Measurements from ENCODE around the gene TGM2. TPM values are rescaled to one million over a fixed set of nuclear protein-coding genes. Genes with fewer than 3 reads are reported as not detected.

Gene TGM2
- total RNA-seq, 1 experiment from 2014 or later: 178 TPM

GRCh38 chr20:38166703-38167233 lies 1.7 kb upstream of the TGM2 start:
- in situ Hi-C loops (cut with HindIII; ENCODE audit: low pct_unique_long_range_greater_than_20kb, low sequenced_read_pairs): no loop called here

DNA sequence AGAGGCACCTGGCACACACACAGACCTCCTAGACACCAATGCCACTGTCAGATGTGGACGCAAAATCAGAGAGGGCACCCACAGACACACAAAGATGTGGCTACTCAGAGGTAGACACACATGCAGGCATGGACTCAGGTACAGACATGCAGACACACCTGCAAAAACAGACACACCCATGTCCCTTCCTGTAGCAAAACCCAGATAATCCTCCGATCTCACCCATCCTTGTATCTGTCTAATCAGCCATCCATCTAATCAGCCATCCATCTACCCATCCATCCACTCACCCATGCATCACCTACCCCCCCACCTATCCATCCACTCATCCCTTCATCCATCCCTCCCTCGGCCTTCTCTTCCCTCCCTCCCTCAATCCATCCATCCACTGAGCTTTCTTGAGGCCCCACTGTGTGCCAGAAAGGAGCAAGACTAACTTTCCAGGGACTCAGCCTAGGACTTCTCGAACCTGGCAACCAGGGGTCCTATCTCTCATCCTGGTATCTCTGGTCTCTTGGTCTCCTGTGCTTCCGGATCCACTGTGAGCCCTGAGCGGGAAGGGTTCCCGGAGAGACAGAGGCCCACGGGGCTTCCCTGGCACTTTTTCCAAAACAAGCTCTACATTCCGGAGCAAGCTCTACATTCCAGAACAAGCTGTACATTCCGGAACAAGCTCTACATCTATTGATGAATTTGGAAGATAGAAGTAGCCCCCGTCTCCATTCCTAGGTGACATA lies 1.1 kb upstream of the TGM2 start:
- no peak for DNase-seq (ENCODE audit: low read depth)

More at GRCh38 chr20:38166703-38167233, 1.7 kb upstream of the TGM2 start:
- DNase-seq (ENCODE audit: low read depth): no peak

GRCh38 chr20:38164624-38165088 lies 414 bp downstream of the TGM2 start:
- in situ Hi-C loops (cut with HindIII; ENCODE audit: low pct_unique_long_range_greater_than_20kb, low sequenced_read_pairs): no loop called here
- DNase-seq (ENCODE audit: low read depth): peak; percentile 26

More for the DNA sequence above, 1.1 kb upstream of the TGM2 start:
- in situ Hi-C loops (cut with HindIII; ENCODE audit: low pct_unique_long_range_greater_than_20kb, low sequenced_read_pairs): no loop called here

DNA sequence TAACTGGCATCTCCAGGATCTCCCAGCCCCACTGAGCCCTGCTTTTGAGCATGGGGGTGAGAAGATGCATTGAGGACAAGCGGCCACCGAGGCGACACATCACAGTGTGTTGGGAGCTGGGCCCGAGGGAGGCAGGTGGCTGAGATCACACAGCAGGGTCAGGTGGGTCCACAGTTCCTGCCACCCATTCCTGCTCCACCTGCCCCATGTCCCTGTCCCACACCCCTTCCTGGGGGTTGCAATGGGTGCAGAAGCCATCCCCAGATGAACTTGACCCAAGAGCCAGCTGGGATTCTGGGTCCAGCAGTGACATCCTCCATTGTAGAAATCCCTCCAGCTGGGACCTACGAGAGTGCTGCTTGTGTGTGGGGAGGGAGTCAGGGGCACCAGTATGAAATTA lies 1.0 kb downstream of the TGM2 start:
- in situ Hi-C loops (cut with HindIII; ENCODE audit: low pct_unique_long_range_greater_than_20kb, low sequenced_read_pairs): no loop called here
- no peak for DNase-seq (ENCODE audit: low read depth)

DNA sequence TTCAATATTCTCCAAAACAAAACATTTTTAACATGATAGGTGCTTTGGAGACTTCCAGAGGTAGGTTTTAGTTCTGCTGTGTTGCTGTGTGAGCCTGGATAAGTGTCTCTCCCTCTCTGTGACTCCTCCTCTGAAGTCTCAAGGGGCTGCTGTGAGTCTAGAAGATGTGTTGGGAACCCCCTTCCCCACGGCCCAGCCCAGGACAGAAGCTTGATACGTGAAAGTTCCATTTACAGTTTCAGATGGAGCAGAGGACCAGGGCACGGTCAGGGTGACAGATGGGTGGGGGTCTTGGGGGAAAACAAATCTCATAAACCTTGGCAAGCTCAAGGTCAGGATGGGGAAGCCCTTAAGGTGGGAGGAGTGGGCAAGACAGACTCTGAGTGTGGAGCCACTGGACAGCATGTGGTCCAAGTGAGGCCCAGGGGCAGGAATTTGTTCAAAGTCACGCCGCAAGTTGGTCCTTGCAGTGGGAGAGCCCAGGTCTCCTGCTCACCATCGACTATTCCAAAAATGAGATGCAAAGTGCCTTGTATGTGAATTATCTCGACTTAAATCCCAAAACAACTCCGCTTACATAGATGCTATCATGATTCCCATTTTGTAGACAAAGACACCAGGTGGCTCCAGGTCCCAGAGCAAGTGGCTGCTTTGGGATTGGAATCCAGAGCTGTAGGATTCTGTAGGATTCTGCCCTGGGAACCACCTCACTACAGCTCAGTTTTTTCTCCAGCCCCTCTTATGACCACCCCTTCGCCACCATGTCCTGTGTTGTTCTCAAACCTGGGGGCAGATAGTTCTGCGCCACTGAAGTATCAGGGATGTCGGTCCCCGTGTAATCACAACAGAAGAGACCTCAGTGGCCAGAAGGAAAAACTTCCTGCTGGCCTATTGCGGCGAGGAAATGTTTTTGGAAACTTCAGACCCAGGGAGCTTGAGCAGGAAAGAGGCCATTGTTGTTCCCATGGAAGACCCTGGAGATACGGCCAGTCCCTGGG lies 1.9 kb downstream of the TGM2 start:
- DNase-seq (ENCODE audit: low read depth): no peak
- in situ Hi-C loops (cut with HindIII; ENCODE audit: low pct_unique_long_range_greater_than_20kb, low sequenced_read_pairs): no loop called here

DNA sequence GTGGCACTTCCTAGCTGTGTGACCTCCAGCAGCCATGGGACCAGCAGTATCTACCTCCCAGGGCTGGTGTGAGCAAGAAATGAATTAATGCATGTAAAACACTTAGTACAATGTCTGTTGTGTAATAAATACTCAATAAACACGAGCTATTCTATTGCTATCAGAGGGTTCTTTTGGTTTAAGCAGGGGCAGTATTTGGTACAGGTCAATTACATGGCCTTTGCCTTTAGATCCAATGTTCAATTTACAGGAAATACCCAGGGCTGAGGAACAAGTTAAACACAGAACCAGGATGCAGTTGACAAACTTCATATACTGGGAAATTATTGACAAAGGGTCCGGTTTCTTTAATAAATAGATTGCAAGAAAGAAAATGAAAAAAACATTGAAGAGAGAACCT lies 2.9 kb downstream of the TGM2 start:
- DNase-seq (ENCODE audit: low read depth): no peak
- in situ Hi-C loops (cut with HindIII; ENCODE audit: low pct_unique_long_range_greater_than_20kb, low sequenced_read_pairs): no loop called here

GRCh38 chr20:38161412-38161774 lies 3.7 kb downstream of the TGM2 start:
- in situ Hi-C loops (cut with HindIII; ENCODE audit: low pct_unique_long_range_greater_than_20kb, low sequenced_read_pairs): no loop called here
- no peak for DNase-seq (ENCODE audit: low read depth)

DNA sequence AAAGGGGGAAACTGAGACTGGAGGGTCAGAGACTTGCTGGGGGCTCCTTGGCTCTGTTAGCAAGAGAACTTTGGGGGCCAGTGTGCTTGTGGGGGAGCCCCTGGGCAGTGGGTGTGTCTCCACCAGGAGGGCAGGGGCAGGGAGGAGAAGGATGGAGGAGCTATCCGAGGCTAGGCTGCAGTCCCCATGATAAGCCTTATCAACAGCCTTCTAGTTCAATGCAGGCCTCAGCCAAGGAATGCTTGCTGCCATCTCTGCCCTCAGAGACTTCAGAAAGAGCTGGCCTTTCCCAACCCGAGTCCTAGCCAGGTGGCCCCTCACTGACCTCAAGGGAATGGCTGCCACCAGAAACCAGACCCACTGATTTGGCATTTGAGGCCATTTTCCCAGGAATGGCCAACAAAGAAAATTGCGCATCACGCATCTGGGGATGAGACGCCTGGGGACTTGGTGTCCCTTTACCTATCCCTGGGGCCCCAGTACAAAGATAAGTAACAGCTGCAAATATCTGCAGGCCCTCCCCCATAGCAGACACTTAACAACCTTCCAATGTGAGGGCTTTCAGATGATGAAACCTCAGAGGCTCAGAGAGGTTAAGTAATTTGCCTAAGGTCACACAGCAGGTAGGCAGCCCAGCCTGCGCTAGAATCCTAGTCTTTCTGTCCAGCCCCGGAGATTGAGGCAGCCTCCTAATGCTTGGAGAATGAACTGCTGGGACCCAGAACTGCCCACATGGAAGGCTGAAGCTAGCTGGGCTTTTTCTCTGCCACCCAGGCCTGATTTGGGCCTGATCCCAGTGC lies 4.9 kb downstream of the TGM2 start:
- in situ Hi-C loops (cut with HindIII; ENCODE audit: low pct_unique_long_range_greater_than_20kb, low sequenced_read_pairs): no loop called here
- DNase-seq (ENCODE audit: low read depth): no peak

- in situ Hi-C loops (cut with HindIII; ENCODE audit: low pct_unique_long_range_greater_than_20kb, low sequenced_read_pairs): no loop called here
- no peak for DNase-seq (ENCODE audit: low read depth)
Observed at GRCh38 chr20:38159566-38159956, 5.5 kb downstream of the TGM2 start.

DNA sequence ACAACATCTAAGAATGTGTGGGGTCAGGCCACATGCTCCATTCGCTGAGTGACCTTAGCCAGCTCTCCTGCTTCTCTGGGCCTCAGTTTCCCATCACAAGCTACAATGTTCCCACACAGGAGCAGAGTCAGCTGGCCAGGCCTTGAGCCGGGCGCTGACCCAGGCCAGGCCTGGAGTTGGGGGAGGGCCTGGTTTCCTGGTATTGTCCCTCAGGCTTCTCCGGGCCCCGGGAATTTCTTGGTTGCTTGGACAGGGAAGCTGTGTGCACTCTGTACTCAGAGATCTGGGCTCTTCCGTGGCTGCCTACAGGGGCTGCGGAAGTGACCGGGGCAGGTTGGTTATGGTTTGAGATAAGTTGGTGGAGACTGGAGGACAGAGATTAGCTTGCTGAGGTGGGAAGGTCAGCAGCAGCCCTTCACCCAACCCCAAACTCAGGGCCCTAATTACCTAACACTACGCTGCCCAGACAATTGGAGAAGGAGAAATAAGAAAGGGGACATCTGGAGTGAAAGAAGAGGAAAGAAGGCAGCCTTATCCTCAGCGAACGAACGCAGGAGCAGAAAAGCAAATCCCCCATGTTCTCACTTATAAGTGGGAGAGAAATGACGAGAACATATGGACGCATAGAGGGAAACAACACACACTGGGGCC lies 6.2 kb downstream of the TGM2 start:
- DNase-seq (ENCODE audit: low read depth): no peak
- in situ Hi-C loops (cut with HindIII; ENCODE audit: low pct_unique_long_range_greater_than_20kb, low sequenced_read_pairs): no loop called here

DNA sequence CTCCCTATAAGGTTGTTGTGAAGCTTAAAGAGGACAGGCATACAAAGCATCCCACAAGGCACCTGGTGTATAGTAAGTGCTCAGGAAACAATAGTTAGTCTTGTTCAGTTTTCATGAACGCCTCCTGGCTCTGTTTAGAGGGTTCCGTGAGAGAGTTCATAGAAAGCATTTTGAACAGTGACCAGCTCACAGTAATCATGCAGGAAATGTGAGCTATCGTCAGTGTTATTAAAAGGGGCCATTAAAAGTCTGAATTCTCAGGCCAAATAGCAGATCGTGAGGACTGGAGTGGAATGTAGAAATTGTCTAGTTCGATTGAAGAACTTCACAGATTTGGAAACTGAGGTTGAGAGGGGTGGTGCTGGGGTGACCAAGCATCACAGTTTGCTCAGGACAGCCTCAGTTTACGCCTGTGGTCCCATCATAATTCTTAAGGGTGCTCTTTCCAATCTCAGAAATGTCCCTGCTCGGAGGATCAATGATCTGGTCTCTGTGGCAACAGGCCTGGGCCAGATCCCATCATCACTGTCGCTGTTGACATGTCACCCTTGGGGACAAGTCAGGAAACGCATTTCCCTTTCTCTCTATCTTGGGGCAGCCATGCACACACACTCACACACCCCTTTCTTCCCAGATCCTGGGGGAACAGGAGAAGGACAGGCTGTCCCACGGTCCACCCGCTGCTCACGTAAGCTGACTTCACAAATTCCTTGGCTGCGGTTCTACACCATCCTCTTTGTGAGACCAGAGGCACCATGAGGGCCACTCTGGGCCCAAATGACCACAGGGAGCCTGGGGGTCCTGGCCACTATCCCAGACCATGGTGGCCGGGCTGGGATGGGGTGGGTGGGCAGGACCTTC lies 7.2 kb downstream of the TGM2 start:
- in situ Hi-C loops (cut with HindIII; ENCODE audit: low pct_unique_long_range_greater_than_20kb, low sequenced_read_pairs): no loop called here
- DNase-seq (ENCODE audit: low read depth): no peak

GRCh38 chr20:38156888-38157634 lies 8.0 kb downstream of the TGM2 start:
- in situ Hi-C loops (cut with HindIII; ENCODE audit: low pct_unique_long_range_greater_than_20kb, low sequenced_read_pairs): no loop called here
- DNase-seq (ENCODE audit: low read depth): peak; percentile 82

DNA sequence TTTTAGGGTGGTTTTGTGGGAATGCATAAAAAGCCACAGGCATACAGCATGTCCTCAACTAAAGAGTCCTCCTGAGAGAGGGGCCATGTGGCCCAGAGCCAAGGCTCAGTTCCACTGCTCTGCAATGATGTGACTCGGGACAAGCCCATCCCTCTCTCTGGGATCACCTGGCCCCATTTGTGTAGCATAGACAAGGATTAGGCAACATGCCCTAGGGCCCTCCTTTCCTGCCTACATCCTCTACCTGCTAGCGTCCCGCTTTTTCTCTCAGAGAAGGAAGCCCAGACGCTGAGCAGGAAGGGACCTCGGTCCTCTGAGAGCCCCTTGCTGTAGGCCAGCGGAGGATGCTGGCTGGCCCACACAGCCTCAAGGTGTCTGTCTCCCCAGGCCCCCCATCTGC lies 8.8 kb downstream of the TGM2 start:
- in situ Hi-C loops (cut with HindIII; ENCODE audit: low pct_unique_long_range_greater_than_20kb, low sequenced_read_pairs): no loop called here
- DNase-seq (ENCODE audit: low read depth): no peak

GRCh38 chr20:38155811-38156210 lies 9.3 kb downstream of the TGM2 start:
- in situ Hi-C loops (cut with HindIII; ENCODE audit: low pct_unique_long_range_greater_than_20kb, low sequenced_read_pairs): no loop called here
- no peak for DNase-seq (ENCODE audit: low read depth)

DNA sequence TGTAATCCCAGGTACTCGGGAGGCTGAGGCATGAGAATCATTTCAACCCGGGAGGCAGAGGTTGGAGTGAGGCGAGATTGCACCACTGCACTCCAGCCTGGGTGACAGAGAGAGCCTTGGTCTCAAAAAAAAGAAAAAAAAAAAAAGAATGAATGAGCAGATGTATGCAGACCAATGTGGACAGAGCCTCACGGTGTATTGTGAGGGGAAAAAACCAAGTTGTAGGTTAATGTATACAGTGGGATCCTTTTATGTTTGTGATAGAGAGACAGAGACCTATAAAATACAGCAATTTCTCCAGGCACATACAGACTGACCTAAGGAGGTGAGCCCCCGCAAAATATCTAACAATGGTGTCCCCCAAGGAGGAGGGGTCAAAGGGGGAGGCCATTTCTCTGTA lies 11.7 kb downstream of the TGM2 start:
- no peak for DNase-seq (ENCODE audit: low read depth)
- in situ Hi-C loops (cut with HindIII; ENCODE audit: low pct_unique_long_range_greater_than_20kb, low sequenced_read_pairs): no loop called here

GRCh38 chr20:38152621-38153221 lies 12.3 kb downstream of the TGM2 start:
- in situ Hi-C loops (cut with HindIII; ENCODE audit: low pct_unique_long_range_greater_than_20kb, low sequenced_read_pairs): no loop called here
- peak; percentile 99 for DNase-seq (ENCODE audit: low read depth)
